HCT116 (cell line): ENCODE results near the gene SLAMF8. TPM values are rescaled to one million over a fixed set of nuclear protein-coding genes. Genes with fewer than 3 reads are reported as not detected.

Experiments used
- ATAC-seq: fragments of 200-7000 bp; cut with Tn5 transposase; 2 replicates; pipeline ENCODE4 v1.9.1; 2020; ENCODE audit warnings: mild to moderate bottlenecking, moderate library complexity
- BruUV-seq: library from RNA; stranded (reverse); fragments of 400-500 nt; replicated peaks from 2 replicates; lab custom pipeline; 2021; lab: Mats Ljungman, UMichigan
- CTCF ChIA-PET: fragments of 300-600 bp; sonication (Branson Sonifier 250); formaldehyde crosslinking; loops from one replicate; lab custom pipeline; 2021; ENCODE audit warnings: antibody characterized with exemption; lab: Charles Lee
- POLR2A ChIA-PET: fragments of 300-600, 350-600 bp; sonication (Branson Sonifier 250); formaldehyde crosslinking; loops from one replicate; lab custom pipeline; 2021; ENCODE audit warnings: antibody characterized with exemption; lab: Charles Lee
- RAD21 ChIA-PET, 2 experiments: fragments of 300-600 bp; sonication (Branson Sonifier 250); formaldehyde crosslinking; loops; one replicate each; lab custom pipeline; 2023; ENCODE audit warnings: low total read pairs in 2 of 2; ENCODE audit not compliant: uncharacterized antibody in 2 of 2, unreplicated experiment in 2 of 2, low non-redundant PET in 1 of 2; lab: Charles Lee
- DNase-seq: peaks from one replicate; pipeline ENCODE4 v3.0.0-alpha.2; 2010; ENCODE audit warnings: low read depth, low spot score
- H2AFZ ChIP-seq: fragments of 200-600 bp; shearing (Covaris generic), sonication (generic); 2 replicates; pipeline ENCODE4 v1.6.1; 2017; ENCODE audit warnings: low read depth, mixed run types, mixed read lengths, antibody characterized with exemption, low read length; ENCODE audit not compliant: poor library complexity, severe bottlenecking
- H3K27ac ChIP-seq: 2 replicates; pipeline ENCODE4 v1.5.1; 2012; ENCODE audit warnings: low read depth, low read length
- H3K27me3 ChIP-seq: fragments of 200-600 bp; sonication (generic); 2 replicates; pipeline ENCODE4 v1.6.1; 2016; ENCODE audit warnings: mixed run types, low read length, mixed read lengths; ENCODE audit not compliant: insufficient read depth
- H3K36me3 ChIP-seq, 2 experiments: fragments of 200-500 bp in 1 of 2; fragments of 200-600 bp in 1 of 2; sonication (Bioruptor generic) in 1 of 2; sonication (generic) in 1 of 2; 2 replicates each; pipeline versions ENCODE4 v1.5.1 to v1.6.1; 2014 to 2016; ENCODE audit warnings: low read length in 2 of 2, inconsistent platforms in 1 of 2, mixed read lengths in 1 of 2, mixed run types in 1 of 2; ENCODE audit not compliant: insufficient read depth in 2 of 2, control insufficient read depth in 1 of 2
- H3K4me1 ChIP-seq, 2 experiments: fragments of 200-600 bp in 1 of 2; sonication (generic) in 1 of 2; 2 replicates each; pipeline versions ENCODE4 v1.5.1 to v1.6.1; 2012 to 2017; ENCODE audit warnings: low read length in 2 of 2, inconsistent platforms in 1 of 2, mild to moderate bottlenecking in 1 of 2, mixed read lengths in 1 of 2, mixed run types in 1 of 2, moderate library complexity in 1 of 2; ENCODE audit not compliant: insufficient read depth in 2 of 2, control insufficient read depth in 1 of 2
- H3K4me2 ChIP-seq: fragments of 200-600 bp; sonication (generic); 2 replicates; pipeline ENCODE4 v1.6.1; 2017; ENCODE audit warnings: mixed run types, low read length, mixed read lengths
- H3K4me3 ChIP-seq, 2 experiments: fragments of 200-600 bp in 1 of 2; sonication (generic) in 1 of 2; replicated peaks in 1 of 2; 2 replicates each; pipeline ENCODE4 v1.5.1; 2011 to 2016; ENCODE audit warnings: low read length in 2 of 2, control low read depth in 1 of 2, low read depth in 1 of 2, mild to moderate bottlenecking in 1 of 2, mixed read lengths in 1 of 2, mixed run types in 1 of 2
- H3K79me2 ChIP-seq: fragments of 200-600 bp; sonication (generic); 2 replicates; pipeline ENCODE4 v1.6.1; 2017; ENCODE audit warnings: mild to moderate bottlenecking, mixed run types, low read length, moderate library complexity, mixed read lengths; ENCODE audit not compliant: insufficient read depth
- H3K9ac ChIP-seq: fragments of 200-600 bp; sonication (generic); 2 replicates; pipeline ENCODE4 v1.6.1; 2016; ENCODE audit warnings: low read length, mixed read lengths
- H3K9me2 ChIP-seq: fragments of 200-600 bp; sonication (generic), shearing (Covaris generic); 2 replicates; pipeline ENCODE4 v1.6.1; 2017; ENCODE audit warnings: mixed run types, mild to moderate bottlenecking, moderate library complexity; ENCODE audit not compliant: insufficient read depth
- H3K9me3 ChIP-seq, 2 experiments: fragments of 200-500 bp in 1 of 2; fragments of 200-600 bp in 1 of 2; sonication (Bioruptor generic) in 1 of 2; sonication (generic) in 1 of 2; 2 replicates each; pipeline ENCODE4 v1.6.1; 2014 to 2017; ENCODE audit warnings: low read length in 2 of 2, mixed read lengths in 2 of 2, inconsistent platforms in 1 of 2, low read depth in 1 of 2, mild to moderate bottlenecking in 1 of 2, mixed run types in 1 of 2, moderate library complexity in 1 of 2; ENCODE audit not compliant: control insufficient read depth in 1 of 2, insufficient read depth in 1 of 2
- H4K20me1 ChIP-seq: fragments of 200-600 bp; sonication (generic), shearing (Covaris generic); 2 replicates; pipeline ENCODE4 v1.6.1; 2017; ENCODE audit warnings: mixed run types, mild to moderate bottlenecking, moderate library complexity; ENCODE audit not compliant: insufficient read depth
- CEBPB ChIP-seq: IDR thresholded peaks from 2 replicates; pipeline ENCODE4 v1.6.1; 2012; ENCODE audit warnings: low read depth
- CTCF ChIP-seq, 3 experiments: fragments of 200-600 bp in 1 of 3; sonication (generic) in 1 of 3; IDR thresholded peaks in 2 of 3; conservative IDR thresholded peaks in 1 of 3; 2 replicates each; pipeline ENCODE4 v1.5.1; 2012 to 2017; ENCODE audit warnings: low read depth in 2 of 3, low read length in 2 of 3, antibody characterized with exemption in 1 of 3, borderline replicate concordance in 1 of 3, control low read depth in 1 of 3, mild to moderate bottlenecking in 1 of 3, mixed read lengths in 1 of 3, mixed run types in 1 of 3, moderate library complexity in 1 of 3; ENCODE audit not compliant: insufficient read depth in 1 of 3
- EGR1 ChIP-seq: IDR thresholded peaks from 2 replicates; pipeline ENCODE4 v1.6.1; 2012; ENCODE audit warnings: low read depth
- ELF1 ChIP-seq: IDR thresholded peaks from 2 replicates; pipeline ENCODE4 v1.6.1; 2012; ENCODE audit warnings: low read depth, borderline replicate concordance
- FOSL1 ChIP-seq: IDR thresholded peaks from 2 replicates; pipeline ENCODE4 v1.6.1; 2012; ENCODE audit warnings: low read depth
- JUND ChIP-seq: IDR thresholded peaks from 2 replicates; pipeline ENCODE4 v1.6.1; 2012
- MAX ChIP-seq: IDR thresholded peaks from 2 replicates; pipeline ENCODE4 v1.6.1; 2012
- POLR2A ChIP-seq: IDR thresholded peaks from 2 replicates; pipeline ENCODE4 v1.7.0; 2011; ENCODE audit warnings: borderline replicate concordance; ENCODE audit not compliant: insufficient read depth, insufficient read length; ENCODE audit errors: extremely low read depth
- POLR2AphosphoS5 ChIP-seq: IDR thresholded peaks from 2 replicates; pipeline ENCODE4 v1.6.1; 2011; ENCODE audit warnings: mild to moderate bottlenecking, low read depth, low read length, moderate library complexity
- RAD21 ChIP-seq: IDR thresholded peaks from 2 replicates; pipeline ENCODE4 v1.6.1; 2012; ENCODE audit warnings: low read depth, mild to moderate bottlenecking
- SIN3A ChIP-seq: IDR thresholded peaks from 2 replicates; pipeline ENCODE4 v1.6.1; 2012; ENCODE audit warnings: low read depth
- SP1 ChIP-seq: IDR thresholded peaks from 2 replicates; pipeline ENCODE4 v1.6.1; 2012; ENCODE audit warnings: low read depth
- SRF ChIP-seq: IDR thresholded peaks from 2 replicates; pipeline ENCODE4 v1.6.1; 2012; ENCODE audit warnings: low read depth
- TCF7L2 ChIP-seq: IDR thresholded peaks from 2 replicates; pipeline ENCODE4 v1.7.0; 2011; ENCODE audit warnings: borderline replicate concordance, inconsistent platforms; ENCODE audit not compliant: insufficient read depth, insufficient read length; ENCODE audit errors: extremely low read depth
- YY1 ChIP-seq: IDR thresholded peaks from 2 replicates; pipeline ENCODE4 v1.6.1; 2011; ENCODE audit warnings: low read length, low read depth, moderate library complexity, mild to moderate bottlenecking; ENCODE audit not compliant: insufficient replicate concordance; ENCODE audit errors: extremely low read depth
- ZNF274 ChIP-seq: fragments of 200-500 bp; sonication (Bioruptor generic); IDR thresholded peaks from 2 replicates; pipeline ENCODE4 v1.6.1; 2014; ENCODE audit warnings: mild to moderate bottlenecking, low read depth, low read length, inconsistent platforms
- intact Hi-C: fragments of 100-400 bp; cut with micrococcal nuclease; formaldehyde crosslinking; loops from 2 replicates; pipeline ENCODE4 v1.10.0; 2022
- total RNA-seq: library from RNA; stranded (reverse); gene quantifications from one replicate; pipeline ENCODE4 v1.2.1, GENCODE V29; 2021; ENCODE audit not compliant: unreplicated experiment
- TF ChIP-seq, protein P1 (sequence below): IDR thresholded peaks from 2 replicates; pipeline ENCODE4 v1.6.1; 2011; ENCODE audit warnings: mild to moderate bottlenecking, low read length, moderate library complexity; ENCODE audit not compliant: insufficient replicate concordance; ENCODE audit errors: extremely low read depth

The SLAMF8 gene
- total RNA-seq, 1 experiment from 2014 or later = not detected

DNA sequence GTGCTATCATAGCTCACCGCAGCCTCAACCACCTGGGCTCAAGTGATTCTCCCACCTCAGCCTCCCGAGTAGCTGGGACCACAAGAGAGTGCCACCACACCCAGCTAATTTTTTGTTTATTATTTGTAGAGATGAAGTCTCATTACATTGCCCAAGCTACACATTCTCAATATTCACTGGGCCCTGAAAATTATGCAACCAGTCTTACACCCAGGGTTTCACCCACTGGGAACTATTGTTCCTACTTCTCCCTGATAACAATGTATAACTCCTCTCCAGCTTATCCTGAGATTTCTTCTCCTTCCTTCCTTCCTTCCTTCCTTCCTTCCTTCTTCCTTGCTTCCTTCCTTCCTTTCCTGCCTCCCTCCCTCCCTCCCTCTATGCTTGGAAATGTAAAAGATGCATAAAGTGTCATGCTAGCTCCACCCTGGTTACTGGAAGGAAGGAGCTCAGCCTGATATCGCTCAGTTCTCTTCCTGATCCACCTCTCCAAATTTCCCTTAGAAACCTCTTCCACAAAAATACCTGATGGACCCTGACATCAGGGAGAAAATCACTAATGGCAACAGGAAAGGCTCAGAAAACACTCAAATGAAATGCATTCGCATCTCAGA lies 47.0 kb downstream of the SLAMF8 start:
- Histone ChIP-seq H3K36me3 (no peaks in the 10 kb centered on the region), H3K9ac (no peak overlapping the region), H4K20me1 (no peaks in the 10 kb centered on the region), H2AFZ (no peak overlapping the region)
- POLR2A ChIA-PET = no interaction called here
- no peak for DNase-seq
- TF ChIP-seq SIN3A = no peak
- no peak for TF ChIP-seq TCF7L2
- TF ChIP-seq, protein P1, sequence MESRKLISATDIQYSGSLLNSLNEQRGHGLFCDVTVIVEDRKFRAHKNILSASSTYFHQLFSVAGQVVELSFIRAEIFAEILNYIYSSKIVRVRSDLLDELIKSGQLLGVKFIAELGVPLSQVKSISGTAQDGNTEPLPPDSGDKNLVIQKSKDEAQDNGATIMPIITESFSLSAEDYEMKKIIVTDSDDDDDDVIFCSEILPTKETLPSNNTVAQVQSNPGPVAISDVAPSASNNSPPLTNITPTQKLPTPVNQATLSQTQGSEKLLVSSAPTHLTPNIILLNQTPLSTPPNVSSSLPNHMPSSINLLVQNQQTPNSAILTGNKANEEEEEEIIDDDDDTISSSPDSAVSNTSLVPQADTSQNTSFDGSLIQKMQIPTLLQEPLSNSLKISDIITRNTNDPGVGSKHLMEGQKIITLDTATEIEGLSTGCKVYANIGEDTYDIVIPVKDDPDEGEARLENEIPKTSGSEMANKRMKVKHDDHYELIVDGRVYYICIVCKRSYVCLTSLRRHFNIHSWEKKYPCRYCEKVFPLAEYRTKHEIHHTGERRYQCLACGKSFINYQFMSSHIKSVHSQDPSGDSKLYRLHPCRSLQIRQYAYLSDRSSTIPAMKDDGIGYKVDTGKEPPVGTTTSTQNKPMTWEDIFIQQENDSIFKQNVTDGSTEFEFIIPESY = no peak
- TF ChIP-seq YY1 = no peak
- no peak for TF ChIP-seq SRF
- no peak for TF ChIP-seq CTCF (IDR thresholded peaks at IDR 0.05 in 2 of 3, conservative IDR thresholded peaks at IDR 0.05 in 1 of 3; ENCODE audit: borderline replicate concordance in 1 of 3, insufficient read depth in 1 of 3, low read depth in 2 of 3, low read length in 2 of 3)
- no peak for TF ChIP-seq POLR2A
- TF ChIP-seq CEBPB = no peak
- TF ChIP-seq EGR1 = no peak
- no peak for TF ChIP-seq SP1
- TF ChIP-seq MAX = no peak
- TF ChIP-seq JUND = no peak
- no peak for TF ChIP-seq POLR2AphosphoS5
- TF ChIP-seq FOSL1 = no peak
- TF ChIP-seq ELF1 = no peak
- TF ChIP-seq ZNF274 = no peak
- TF ChIP-seq RAD21 = no peak
- TF ChIP-seq, all 23 proteins: peak for 0
- Histone ChIP-seq H3K4me2 (no peak overlapping the region), H3K4me3 (no peak overlapping the region), H3K9me3 (no peaks in the 10 kb centered on the region), H3K4me1 (peaks cover 14 to 29% of the 10 kb centered on the region in 2 experiments), H3K27me3 (no peaks in the 10 kb centered on the region), H3K79me2 (no peaks in the 10 kb centered on the region), H3K9me2 (no peaks in the 10 kb centered on the region), H3K27ac (no peak overlapping the region)
- BruUV-seq = no TSS peak
- ChIA-PET RAD21 (no interaction called here), CTCF (interaction anchor here (1.6 to 1.9 kb wide), 2 partner anchors 76 to 134 kb away, joined by 5 to 10 read pairs; no protein-coding TSS in a partner anchor)
- intact Hi-C loops = no loop called here
- no peak for ATAC-seq
